ENCODE data around the gene HS2ST1. TPM values are rescaled to one million over a fixed set of nuclear protein-coding genes. Genes with fewer than 3 reads are reported as not detected.

HS2ST1 gene
- polyA plus RNA-seq, 3 donors, result 2.6 to 6.0 (median 4.2) TPM

GRCh38 chr1:86994061-86994460 lies 79.6 kb downstream of the HS2ST1 start:
- Histone ChIP-seq H3K9me3 (replicated peaks in 1 of 2; ENCODE audit: control insufficient read depth in 1 of 2, insufficient read depth in 1 of 2, low read length in 2 of 2) (no peaks in the 10 kb centered on the region), H3K79me2 (ENCODE audit: insufficient read depth, low read length) (no peaks in the 10 kb centered on the region), H3K4me2 (replicated peaks; ENCODE audit: extremely low read depth, low read length, poor library complexity, severe bottlenecking) (no peak overlapping the region), H4K20me1 (ENCODE audit: insufficient read depth, low read length) (no peaks in the 10 kb centered on the region), H3K4me1 (ENCODE audit: control insufficient read depth in 1 of 2, insufficient read depth in 2 of 2, low read length in 2 of 2) (no peaks in the 10 kb centered on the region), H3K9ac (ENCODE audit: insufficient read depth, low read length, poor library complexity, severe bottlenecking) (no peak overlapping the region), H2AFZ (ENCODE audit: insufficient read depth, low read depth, low read length, poor library complexity, severe bottlenecking) (no peak overlapping the region), H3K27me3 (ENCODE audit: control insufficient read depth in 2 of 2, insufficient read depth in 2 of 2, low read length in 2 of 2) (no peaks in the 10 kb centered on the region), H3K27ac (ENCODE audit: low read depth in 1 of 2, low read length in 2 of 2) (no peak overlapping the region), H3K36me3 (replicated peaks in 1 of 2; ENCODE audit: control insufficient read depth in 1 of 2, insufficient read depth in 2 of 2, low read length in 2 of 2) (no peaks in the 10 kb centered on the region), H3K4me3 (replicated peaks in 1 of 3; ENCODE audit: low read depth in 2 of 3, low read length in 3 of 3) (no peak overlapping the region)
- Mint-ChIP-seq H3K9me3 (peaks cover 0 to 3% (median 0%) of the 10 kb centered on the region in 7 donors), H3K27me3 (ENCODE audit: low read depth in 3 of 3) (no peaks in the 10 kb centered on the region), H3K36me3 (no peaks in the 10 kb centered on the region), H3K27ac (no peak overlapping the region), H3K4me1 (no peaks in the 10 kb centered on the region), H3K4me3 (no peak overlapping the region)
- DNase-seq, result no peak
- TF ChIP-seq, protein P1, sequence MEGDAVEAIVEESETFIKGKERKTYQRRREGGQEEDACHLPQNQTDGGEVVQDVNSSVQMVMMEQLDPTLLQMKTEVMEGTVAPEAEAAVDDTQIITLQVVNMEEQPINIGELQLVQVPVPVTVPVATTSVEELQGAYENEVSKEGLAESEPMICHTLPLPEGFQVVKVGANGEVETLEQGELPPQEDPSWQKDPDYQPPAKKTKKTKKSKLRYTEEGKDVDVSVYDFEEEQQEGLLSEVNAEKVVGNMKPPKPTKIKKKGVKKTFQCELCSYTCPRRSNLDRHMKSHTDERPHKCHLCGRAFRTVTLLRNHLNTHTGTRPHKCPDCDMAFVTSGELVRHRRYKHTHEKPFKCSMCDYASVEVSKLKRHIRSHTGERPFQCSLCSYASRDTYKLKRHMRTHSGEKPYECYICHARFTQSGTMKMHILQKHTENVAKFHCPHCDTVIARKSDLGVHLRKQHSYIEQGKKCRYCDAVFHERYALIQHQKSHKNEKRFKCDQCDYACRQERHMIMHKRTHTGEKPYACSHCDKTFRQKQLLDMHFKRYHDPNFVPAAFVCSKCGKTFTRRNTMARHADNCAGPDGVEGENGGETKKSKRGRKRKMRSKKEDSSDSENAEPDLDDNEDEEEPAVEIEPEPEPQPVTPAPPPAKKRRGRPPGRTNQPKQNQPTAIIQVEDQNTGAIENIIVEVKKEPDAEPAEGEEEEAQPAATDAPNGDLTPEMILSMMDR (IDR thresholded peaks at IDR 0.05), result no peak
- intact Hi-C loops (cut with micrococcal nuclease), result no loop called here

DNA sequence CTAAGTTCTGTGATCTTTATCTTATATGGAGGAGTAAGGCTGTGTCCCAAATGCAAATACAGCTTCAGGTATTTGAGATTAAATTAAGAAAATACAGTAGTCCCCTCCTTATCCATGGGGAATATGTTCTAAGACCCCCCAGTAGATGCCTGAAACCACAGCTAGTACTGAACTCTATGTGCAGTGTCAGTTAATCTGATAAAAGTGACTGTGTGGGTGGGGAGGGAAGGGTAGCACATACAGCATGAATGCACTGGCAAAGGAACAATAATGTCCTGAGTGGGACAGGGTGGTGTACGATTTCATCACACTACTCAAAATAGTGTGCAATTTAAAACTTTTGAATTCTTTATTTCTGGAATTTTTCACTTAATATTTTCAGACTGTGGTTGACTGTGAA lies 83.1 kb downstream of the HS2ST1 start:
- no peak overlapping the region for H2AFZ ChIP-seq (ENCODE audit: insufficient read depth, low read depth, low read length, poor library complexity, severe bottlenecking)
- no CpG with 5 or more reads among the region's 1 CpG for WGBS (ENCODE audit: insufficient coverage)
- H3K27me3 Mint-ChIP-seq (ENCODE audit: low read depth in 3 of 3), result no peaks in the 10 kb centered on the region
- no peaks in the 10 kb centered on the region for H4K20me1 ChIP-seq (ENCODE audit: insufficient read depth, low read length)
- no peak for DNase-seq
- TF ChIP-seq, protein P1 (IDR thresholded peaks at IDR 0.05), result no peak
- H3K4me2 ChIP-seq (replicated peaks; ENCODE audit: extremely low read depth, low read length, poor library complexity, severe bottlenecking), result no peak overlapping the region
- H3K36me3 Mint-ChIP-seq, result no peaks in the 10 kb centered on the region
- H3K36me3 ChIP-seq (replicated peaks in 1 of 2; ENCODE audit: control insufficient read depth in 1 of 2, insufficient read depth in 2 of 2, low read length in 2 of 2), result no peaks in the 10 kb centered on the region
- no peak overlapping the region for H3K27ac Mint-ChIP-seq
- no peaks in the 10 kb centered on the region for H3K4me1 Mint-ChIP-seq
- no peaks in the 10 kb centered on the region for H3K27me3 ChIP-seq (ENCODE audit: control insufficient read depth in 2 of 2, insufficient read depth in 2 of 2, low read length in 2 of 2)
- no peak overlapping the region for H3K27ac ChIP-seq (ENCODE audit: low read depth in 1 of 2, low read length in 2 of 2)
- H3K4me1 ChIP-seq (ENCODE audit: control insufficient read depth in 1 of 2, insufficient read depth in 2 of 2, low read length in 2 of 2), result no peaks in the 10 kb centered on the region
- H3K4me3 Mint-ChIP-seq, result no peak overlapping the region
- no peak overlapping the region for H3K4me3 ChIP-seq (replicated peaks in 1 of 3; ENCODE audit: low read depth in 2 of 3, low read length in 3 of 3)
- intact Hi-C loops (cut with micrococcal nuclease), result no loop called here
- H3K79me2 ChIP-seq (ENCODE audit: insufficient read depth, low read length), result no peaks in the 10 kb centered on the region
- no peaks in the 10 kb centered on the region for H3K9me3 ChIP-seq (replicated peaks in 1 of 2; ENCODE audit: control insufficient read depth in 1 of 2, insufficient read depth in 1 of 2, low read length in 2 of 2)
- H3K9ac ChIP-seq (ENCODE audit: insufficient read depth, low read length, poor library complexity, severe bottlenecking), result no peak overlapping the region
- H3K9me3 Mint-ChIP-seq, result peaks cover 0 to 7% (median 3%) of the 10 kb centered on the region in 7 donors

Measured in CD14-positive monocyte (primary cell).